ENCODE measurements around the gene TICAM2. TPM values are rescaled to one million over a fixed set of nuclear protein-coding genes. Genes with fewer than 3 reads are reported as not detected.
A peak's percentile ranks its signal among the peaks of the same experiment; 100 is the strongest.

TICAM2 gene
- total RNA-seq, 1 donor from 2014 or later = 0.98 TPM

GRCh38 chr5:115571441-115571878 is 30.8 kb downstream of the TICAM2 start:
- intact Hi-C loops (cut with DNase I) = no loop called here
- H3K36me3 ChIP-seq = no peaks in the 10 kb centered on the region

GRCh38 chr5:115568668-115569067 is 33.6 kb downstream of the TICAM2 start:
- no peaks in the 10 kb centered on the region for H3K27me3 ChIP-seq
- no peak overlapping the region for H3K4me3 ChIP-seq
- H3K27ac ChIP-seq = no peak overlapping the region
- H3K36me3 ChIP-seq = no peaks in the 10 kb centered on the region
- DNase-seq (ENCODE audit: extremely low spot score in 2 of 2) = no peak
- no peaks in the 10 kb centered on the region for H3K9me3 ChIP-seq
- intact Hi-C loops (cut with DNase I) = no loop called here
- TF ChIP-seq POLR2A (IDR thresholded peaks at IDR 0.05) = no peak
- no peak for TF ChIP-seq CTCF (IDR thresholded peaks at IDR 0.05)
- TF ChIP-seq POLR2AphosphoS5 (IDR thresholded peaks at IDR 0.05; ENCODE audit: insufficient read depth in 1 of 2, low read depth in 1 of 2) = no peak
- H3K4me1 ChIP-seq = no peaks in the 10 kb centered on the region

More at GRCh38 chr5:115571441-115571878, 30.8 kb downstream of the TICAM2 start:
- DNase-seq (ENCODE audit: extremely low spot score in 2 of 2) = no peak
- no peak overlapping the region for H3K4me3 ChIP-seq
- H3K9me3 ChIP-seq = no peaks in the 10 kb centered on the region
- no peaks in the 10 kb centered on the region for H3K27me3 ChIP-seq
- TF ChIP-seq POLR2AphosphoS5 (IDR thresholded peaks at IDR 0.05; ENCODE audit: insufficient read depth in 1 of 2, low read depth in 1 of 2) (no peak), POLR2A (IDR thresholded peaks at IDR 0.05) (no peak), CTCF (IDR thresholded peaks at IDR 0.05) (no peak)
- no peak overlapping the region for H3K27ac ChIP-seq
- no peaks in the 10 kb centered on the region for H3K4me1 ChIP-seq

- Histone ChIP-seq H3K9me3 (no peaks in the 10 kb centered on the region), H3K4me1 (no peaks in the 10 kb centered on the region), H3K36me3 (no peaks in the 10 kb centered on the region), H3K4me3 (no peak overlapping the region), H3K27me3 (no peaks in the 10 kb centered on the region), H3K27ac (no peak overlapping the region)
- no peak for DNase-seq (ENCODE audit: extremely low spot score in 2 of 2)
- TF ChIP-seq POLR2A (IDR thresholded peaks at IDR 0.05) = no peak
- TF ChIP-seq POLR2AphosphoS5 (IDR thresholded peaks at IDR 0.05; ENCODE audit: insufficient read depth in 1 of 2, low read depth in 1 of 2) = no peak
- TF ChIP-seq CTCF (IDR thresholded peaks at IDR 0.05) = no peak
- intact Hi-C loops (cut with DNase I) = no loop called here
Measured at GRCh38 chr5:115565233-115565632, 37.0 kb downstream of the TICAM2 start.

GRCh38 chr5:115561176-115561575 is 41.1 kb downstream of the TICAM2 start:
- DNase-seq (ENCODE audit: extremely low spot score in 2 of 2) = no peak
- no peaks in the 10 kb centered on the region for H3K36me3 ChIP-seq
- H3K4me3 ChIP-seq = no peak overlapping the region
- intact Hi-C loops (cut with DNase I) = no loop called here
- peak in 1 of 2 donors; percentile 55 for TF ChIP-seq POLR2AphosphoS5 (IDR thresholded peaks at IDR 0.05; ENCODE audit: insufficient read depth in 1 of 2, low read depth in 1 of 2)
- no peak for TF ChIP-seq CTCF (IDR thresholded peaks at IDR 0.05)
- no peak overlapping the region for H3K27ac ChIP-seq
- H3K4me1 ChIP-seq = no peaks in the 10 kb centered on the region
- H3K27me3 ChIP-seq = no peaks in the 10 kb centered on the region
- H3K9me3 ChIP-seq = no peaks in the 10 kb centered on the region

- TF ChIP-seq POLR2AphosphoS5 (IDR thresholded peaks at IDR 0.05; ENCODE audit: insufficient read depth in 1 of 2, low read depth in 1 of 2) = no peak
- no peak for TF ChIP-seq POLR2A (IDR thresholded peaks at IDR 0.05)
- no peak for TF ChIP-seq CTCF (IDR thresholded peaks at IDR 0.05)
- H3K27ac ChIP-seq = no peak overlapping the region
- no peaks in the 10 kb centered on the region for H3K27me3 ChIP-seq
- no peaks in the 10 kb centered on the region for H3K36me3 ChIP-seq
- no peaks in the 10 kb centered on the region for H3K4me1 ChIP-seq
- no peak for DNase-seq (ENCODE audit: extremely low spot score in 2 of 2)
- intact Hi-C loops (cut with DNase I) = no loop called here
- no peaks in the 10 kb centered on the region for H3K9me3 ChIP-seq
- H3K4me3 ChIP-seq = no peak overlapping the region
Measured at GRCh38 chr5:115559524-115559923, 42.8 kb downstream of the TICAM2 start.
